Measurements from ENCODE around the gene VIPAS39. TPM values are rescaled to one million over a fixed set of nuclear protein-coding genes. Genes with fewer than 3 reads are reported as not detected.

Gene VIPAS39
- total RNA-seq, 1 donor from 2014 or later = 2.8 TPM

DNA sequence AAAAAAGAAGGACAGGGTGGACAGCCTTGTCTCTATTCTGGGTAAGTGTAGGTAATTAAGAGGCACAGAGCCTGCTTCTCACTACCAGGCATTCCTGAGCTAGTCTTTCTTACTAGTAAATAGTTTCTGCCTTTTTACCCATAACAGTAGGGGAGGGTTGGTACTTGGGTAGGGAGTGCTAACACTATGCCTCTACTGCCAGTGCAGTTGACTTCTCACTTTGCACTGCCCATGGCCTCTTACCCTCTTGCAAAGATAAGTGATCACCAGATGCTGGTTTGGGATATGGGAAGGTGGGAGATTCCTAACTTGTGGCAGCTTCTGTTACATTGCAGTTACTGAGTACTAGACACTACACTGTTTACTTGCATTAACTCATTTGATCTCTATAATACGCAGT is 12.1 kb upstream of the VIPAS39 start:
- intact Hi-C loops (cut with DNase I) = no loop called here
- TF ChIP-seq, protein P1, sequence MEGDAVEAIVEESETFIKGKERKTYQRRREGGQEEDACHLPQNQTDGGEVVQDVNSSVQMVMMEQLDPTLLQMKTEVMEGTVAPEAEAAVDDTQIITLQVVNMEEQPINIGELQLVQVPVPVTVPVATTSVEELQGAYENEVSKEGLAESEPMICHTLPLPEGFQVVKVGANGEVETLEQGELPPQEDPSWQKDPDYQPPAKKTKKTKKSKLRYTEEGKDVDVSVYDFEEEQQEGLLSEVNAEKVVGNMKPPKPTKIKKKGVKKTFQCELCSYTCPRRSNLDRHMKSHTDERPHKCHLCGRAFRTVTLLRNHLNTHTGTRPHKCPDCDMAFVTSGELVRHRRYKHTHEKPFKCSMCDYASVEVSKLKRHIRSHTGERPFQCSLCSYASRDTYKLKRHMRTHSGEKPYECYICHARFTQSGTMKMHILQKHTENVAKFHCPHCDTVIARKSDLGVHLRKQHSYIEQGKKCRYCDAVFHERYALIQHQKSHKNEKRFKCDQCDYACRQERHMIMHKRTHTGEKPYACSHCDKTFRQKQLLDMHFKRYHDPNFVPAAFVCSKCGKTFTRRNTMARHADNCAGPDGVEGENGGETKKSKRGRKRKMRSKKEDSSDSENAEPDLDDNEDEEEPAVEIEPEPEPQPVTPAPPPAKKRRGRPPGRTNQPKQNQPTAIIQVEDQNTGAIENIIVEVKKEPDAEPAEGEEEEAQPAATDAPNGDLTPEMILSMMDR (IDR thresholded peaks at IDR 0.05) = no peak
- no peak overlapping the region for H3K4me3 ChIP-seq
- H3K4me1 ChIP-seq = no peaks in the 10 kb centered on the region
- H3K27ac ChIP-seq = no peak overlapping the region
- peaks cover 40 to 50% of the 10 kb centered on the region in 2 donors for H3K36me3 ChIP-seq
- no peaks in the 10 kb centered on the region for H3K9me3 ChIP-seq
- no peaks in the 10 kb centered on the region for H3K27me3 ChIP-seq
- no peak for DNase-seq (ENCODE audit: low spot score in 2 of 2)

DNA sequence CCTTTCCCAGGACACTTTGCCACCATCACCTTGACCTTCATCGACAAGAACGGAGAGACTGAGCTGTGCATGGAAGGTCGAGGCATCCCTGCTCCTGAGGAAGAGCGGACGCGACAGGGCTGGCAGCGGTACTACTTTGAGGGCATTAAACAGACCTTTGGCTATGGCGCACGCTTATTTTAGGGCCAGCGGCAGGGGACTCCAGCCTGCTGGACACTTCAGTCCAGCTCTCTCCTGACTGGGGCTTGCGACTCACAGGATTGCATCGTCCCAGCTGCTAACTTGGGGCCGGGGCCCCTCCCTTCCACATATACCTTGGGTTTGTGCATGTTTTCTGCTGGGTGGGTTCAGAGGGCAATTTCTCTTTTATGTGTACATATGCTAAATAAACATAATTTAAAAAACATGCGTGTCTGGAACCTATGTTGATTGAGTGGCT is 11.7 kb upstream of the VIPAS39 start:
- H3K36me3 ChIP-seq = peaks cover 42 to 54% of the 10 kb centered on the region in 2 donors
- TF ChIP-seq, protein P1 (IDR thresholded peaks at IDR 0.05) = no peak
- intact Hi-C loops (cut with DNase I) = no loop called here

DNA sequence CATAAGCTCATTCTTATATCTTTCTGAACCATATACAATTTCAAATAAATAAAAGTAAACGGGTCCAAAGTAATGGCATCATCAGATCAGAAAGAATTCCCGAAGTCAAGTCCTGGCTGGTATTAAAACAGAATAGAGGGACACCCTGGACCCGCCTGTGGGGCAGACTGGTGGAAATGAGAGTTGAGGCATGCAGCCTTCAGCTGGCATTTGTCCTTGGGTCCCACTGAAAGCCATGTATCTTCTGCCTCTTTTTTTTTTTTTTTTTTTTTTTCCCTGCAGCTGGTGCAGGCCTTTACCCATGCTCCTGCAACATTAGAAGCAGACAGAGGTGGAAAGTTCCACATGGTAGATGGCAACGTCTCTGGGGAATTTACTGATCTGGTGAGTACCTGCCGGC is 10.4 kb upstream of the VIPAS39 start:
- intact Hi-C loops (cut with DNase I) = no loop called here
- Histone ChIP-seq H3K9me3 (no peaks in the 10 kb centered on the region), H3K4me3 (no peak overlapping the region), H3K27ac (no peak overlapping the region), H3K4me1 (no peaks in the 10 kb centered on the region), H3K36me3 (peaks cover 55 to 67% of the 10 kb centered on the region in 2 donors), H3K27me3 (no peaks in the 10 kb centered on the region)
- DNase-seq (ENCODE audit: low spot score in 2 of 2) = no peak
- TF ChIP-seq, protein P1 (IDR thresholded peaks at IDR 0.05) = no peak

More for the DNA sequence above, 11.7 kb upstream of the VIPAS39 start:
- peak in 1 of 2 donors; percentile 50 for DNase-seq (ENCODE audit: low spot score in 2 of 2)
- Histone ChIP-seq H3K4me1 (no peaks in the 10 kb centered on the region), H3K4me3 (no peak overlapping the region), H3K27ac (no peak overlapping the region), H3K9me3 (no peaks in the 10 kb centered on the region), H3K27me3 (no peaks in the 10 kb centered on the region)

DNA sequence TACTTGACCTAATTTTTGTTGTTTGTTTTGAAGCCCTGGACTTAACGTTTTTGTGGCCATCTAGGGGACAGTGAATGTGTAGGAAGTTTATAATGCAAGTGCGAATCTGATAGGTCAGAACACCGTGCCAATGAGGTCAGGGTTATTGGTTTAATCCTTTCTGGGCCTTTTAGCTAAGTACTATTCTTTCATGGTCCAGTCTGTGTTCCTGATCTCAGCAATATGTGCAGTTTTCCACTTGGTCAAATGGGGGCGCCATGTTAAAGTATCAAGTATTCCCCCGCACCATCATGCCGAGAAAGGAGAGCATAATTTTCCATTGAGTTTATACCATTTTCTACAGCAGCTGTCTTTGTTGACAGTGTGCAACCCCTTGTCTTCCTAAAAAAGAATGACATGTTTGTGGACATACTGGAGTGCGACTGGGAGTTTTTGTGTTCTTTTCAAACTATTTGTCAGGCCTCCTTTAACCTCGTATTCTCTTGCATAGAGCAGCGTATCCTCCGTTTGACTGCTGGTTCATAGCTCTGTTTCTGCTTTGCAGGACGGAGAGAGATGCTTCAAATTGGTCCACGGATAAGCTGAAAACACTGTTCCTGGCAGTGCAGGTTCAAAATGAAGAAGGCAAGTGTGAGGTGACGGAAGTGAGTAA is 1.8 kb upstream of the VIPAS39 start:
- H3K27me3 ChIP-seq = no peaks in the 10 kb centered on the region
- H3K4me3 ChIP-seq = peak overlapping the region; percentile 71 to 92
- intact Hi-C loops (cut with DNase I) = loop anchor here (5.0 kb wide), 3 partner anchors 93 to 647 kb away; partner anchors contain the start of genes ANGEL1 and CIPC
- H3K9me3 ChIP-seq = no peaks in the 10 kb centered on the region
- peaks cover 5 to 23% of the 10 kb centered on the region in 2 donors for H3K4me1 ChIP-seq
- TF ChIP-seq, protein P1 (IDR thresholded peaks at IDR 0.05) = peak in 2 of 3 experiments; percentile 35 to 54
- H3K27ac ChIP-seq = no peak overlapping the region
- peak in 1 of 2 donors; percentile 79 for DNase-seq (ENCODE audit: low spot score in 2 of 2)
- peaks cover 41 to 49% of the 10 kb centered on the region in 2 donors for H3K36me3 ChIP-seq

DNA sequence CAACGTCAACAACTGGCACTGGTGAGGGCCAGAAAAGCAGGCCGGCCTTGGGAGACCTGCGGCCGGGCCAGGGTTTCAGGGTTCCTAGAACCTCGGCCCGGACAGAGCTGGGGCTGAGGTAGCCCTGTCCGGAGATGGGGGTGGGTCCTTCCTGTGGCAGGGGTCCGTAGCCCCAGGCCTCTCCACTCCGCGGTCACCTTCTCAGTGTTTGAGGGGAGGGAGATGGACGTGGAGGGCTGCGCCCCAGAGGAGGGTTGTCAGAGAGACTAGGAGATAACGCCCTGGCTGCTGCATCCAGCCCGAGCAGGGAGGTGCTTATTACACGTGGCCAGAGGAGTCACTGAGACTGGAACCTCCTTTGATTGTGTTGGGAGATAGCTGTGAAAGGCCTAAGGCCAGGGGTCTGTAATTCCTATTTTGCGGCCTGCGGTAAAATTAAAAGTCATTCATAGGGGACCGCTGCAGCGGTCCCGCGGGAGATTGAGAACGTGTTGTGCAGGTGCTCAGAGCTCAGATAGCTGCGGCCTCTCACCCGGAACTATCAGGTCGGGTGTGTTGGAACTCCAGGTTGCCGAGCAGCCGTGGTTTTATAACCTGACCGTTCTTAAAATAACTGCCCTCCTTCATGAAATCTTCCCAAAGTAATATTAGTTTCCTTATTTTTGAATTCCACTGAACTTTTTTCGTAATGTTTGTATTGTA is 999 bp upstream of the VIPAS39 start:
- DNase-seq (ENCODE audit: low spot score in 2 of 2) = no peak
- H3K36me3 ChIP-seq = peaks cover 34 to 41% of the 10 kb centered on the region in 2 donors
- no peaks in the 10 kb centered on the region for H3K27me3 ChIP-seq
- peaks cover 5 to 23% of the 10 kb centered on the region in 2 donors for H3K4me1 ChIP-seq
- no peaks in the 10 kb centered on the region for H3K9me3 ChIP-seq
- intact Hi-C loops (cut with DNase I) = loop anchor here (1.0 to 5.0 kb wide), 4 partner anchors 94 to 646 kb away; partner anchors contain the start of genes ANGEL1 and CIPC
- H3K4me3 ChIP-seq = peak overlapping the region; percentile 71 to 92
- H3K27ac ChIP-seq = peak overlapping the region; percentile 86 to 90
- TF ChIP-seq, protein P1 (IDR thresholded peaks at IDR 0.05) = no peak
